Dendritic cell treated with granulocyte-macrophage colony-stimulating factor and Interleukin-4, amounts not matched to agents 40 ng/mL and 50 ng/mL, for 4 days (primary cell): ENCODE results near the gene MID2.
A peak's percentile ranks its signal among the peaks of the same experiment; 100 is the strongest.
"Not testable (repeated sequence)": the region's sequence is repeated elsewhere in the genome, so short reads cannot be mapped to it uniquely, and the experiment has no call there.

ENCODE experiments used
- H3K27ac Mint-ChIP-seq: one replicate; pipeline ENCODE4 v1.8.0; 2022; ENCODE audit warnings: mild to moderate bottlenecking, mixed read lengths
- H3K27me3 Mint-ChIP-seq: one replicate; pipeline ENCODE4 v1.8.0; 2022; ENCODE audit warnings: mild to moderate bottlenecking, mixed read lengths
- H3K36me3 Mint-ChIP-seq: one replicate; pipeline ENCODE4 v1.8.0; 2022; ENCODE audit warnings: low read depth, mixed read lengths
- H3K4me1 Mint-ChIP-seq: one replicate; pipeline ENCODE4 v1.8.0; 2022; ENCODE audit warnings: low read depth, mixed read lengths
- H3K4me3 Mint-ChIP-seq: one replicate; pipeline ENCODE4 v1.8.0; 2022; ENCODE audit warnings: mild to moderate bottlenecking, moderate library complexity, mixed read lengths
- H3K9me3 Mint-ChIP-seq: one replicate; pipeline ENCODE4 v1.8.0; 2022; ENCODE audit warnings: mixed read lengths
- intact Hi-C: fragments of 100-400 bp; cut with micrococcal nuclease; formaldehyde crosslinking; loops from one replicate; pipeline ENCODE4 v1.15.0; 2022

MID2 gene, protein sequence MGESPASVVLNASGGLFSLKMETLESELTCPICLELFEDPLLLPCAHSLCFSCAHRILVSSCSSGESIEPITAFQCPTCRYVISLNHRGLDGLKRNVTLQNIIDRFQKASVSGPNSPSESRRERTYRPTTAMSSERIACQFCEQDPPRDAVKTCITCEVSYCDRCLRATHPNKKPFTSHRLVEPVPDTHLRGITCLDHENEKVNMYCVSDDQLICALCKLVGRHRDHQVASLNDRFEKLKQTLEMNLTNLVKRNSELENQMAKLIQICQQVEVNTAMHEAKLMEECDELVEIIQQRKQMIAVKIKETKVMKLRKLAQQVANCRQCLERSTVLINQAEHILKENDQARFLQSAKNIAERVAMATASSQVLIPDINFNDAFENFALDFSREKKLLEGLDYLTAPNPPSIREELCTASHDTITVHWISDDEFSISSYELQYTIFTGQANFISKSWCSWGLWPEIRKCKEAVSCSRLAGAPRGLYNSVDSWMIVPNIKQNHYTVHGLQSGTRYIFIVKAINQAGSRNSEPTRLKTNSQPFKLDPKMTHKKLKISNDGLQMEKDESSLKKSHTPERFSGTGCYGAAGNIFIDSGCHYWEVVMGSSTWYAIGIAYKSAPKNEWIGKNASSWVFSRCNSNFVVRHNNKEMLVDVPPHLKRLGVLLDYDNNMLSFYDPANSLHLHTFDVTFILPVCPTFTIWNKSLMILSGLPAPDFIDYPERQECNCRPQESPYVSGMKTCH

DNA sequence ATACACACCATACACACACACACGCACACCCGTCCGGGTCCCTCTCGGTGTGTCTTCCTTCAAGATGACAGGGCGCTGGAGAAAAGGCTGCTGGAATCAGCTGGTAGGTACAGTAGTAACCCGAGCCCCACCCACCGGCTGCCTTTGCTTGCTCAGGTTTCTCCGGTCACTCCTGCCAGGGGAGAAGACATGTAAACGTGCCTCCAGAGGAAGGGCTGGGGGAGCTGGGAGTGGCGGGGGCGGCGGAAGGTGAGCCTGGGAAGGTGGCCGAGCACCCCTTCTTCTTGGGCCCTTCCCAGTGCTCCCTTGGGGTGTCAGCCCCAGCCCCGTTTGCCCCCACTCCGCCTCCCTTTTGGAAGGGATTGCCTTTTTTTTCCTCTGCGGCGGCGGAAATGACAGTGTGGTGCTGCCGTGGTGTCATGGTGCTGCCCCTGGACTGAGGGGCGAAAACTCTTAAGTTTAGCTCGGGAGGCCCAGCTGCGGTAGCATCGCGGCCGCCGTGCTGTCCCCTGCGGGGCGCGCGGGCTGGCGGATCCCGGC is at the start of gene MID2:
Gene MID2 (plus strand): TSS at position 169 of the 540 bp plus-strand sequence. CDS start 561 bp downstream, outside the sequence.
- H3K27me3 Mint-ChIP-seq = peaks cover 35% of the 10 kb centered on the region
- no peaks in the 10 kb centered on the region for H3K36me3 Mint-ChIP-seq
- H3K4me3 Mint-ChIP-seq = peak within 1 kb of the TSS; percentile 68
- H3K4me1 Mint-ChIP-seq = peaks cover 31% of the 10 kb centered on the region
- intact Hi-C loops = no loop called here
- H3K27ac Mint-ChIP-seq = peak within 1 kb of the TSS; percentile 51
- H3K9me3 Mint-ChIP-seq = no peaks in the 10 kb centered on the region

DNA sequence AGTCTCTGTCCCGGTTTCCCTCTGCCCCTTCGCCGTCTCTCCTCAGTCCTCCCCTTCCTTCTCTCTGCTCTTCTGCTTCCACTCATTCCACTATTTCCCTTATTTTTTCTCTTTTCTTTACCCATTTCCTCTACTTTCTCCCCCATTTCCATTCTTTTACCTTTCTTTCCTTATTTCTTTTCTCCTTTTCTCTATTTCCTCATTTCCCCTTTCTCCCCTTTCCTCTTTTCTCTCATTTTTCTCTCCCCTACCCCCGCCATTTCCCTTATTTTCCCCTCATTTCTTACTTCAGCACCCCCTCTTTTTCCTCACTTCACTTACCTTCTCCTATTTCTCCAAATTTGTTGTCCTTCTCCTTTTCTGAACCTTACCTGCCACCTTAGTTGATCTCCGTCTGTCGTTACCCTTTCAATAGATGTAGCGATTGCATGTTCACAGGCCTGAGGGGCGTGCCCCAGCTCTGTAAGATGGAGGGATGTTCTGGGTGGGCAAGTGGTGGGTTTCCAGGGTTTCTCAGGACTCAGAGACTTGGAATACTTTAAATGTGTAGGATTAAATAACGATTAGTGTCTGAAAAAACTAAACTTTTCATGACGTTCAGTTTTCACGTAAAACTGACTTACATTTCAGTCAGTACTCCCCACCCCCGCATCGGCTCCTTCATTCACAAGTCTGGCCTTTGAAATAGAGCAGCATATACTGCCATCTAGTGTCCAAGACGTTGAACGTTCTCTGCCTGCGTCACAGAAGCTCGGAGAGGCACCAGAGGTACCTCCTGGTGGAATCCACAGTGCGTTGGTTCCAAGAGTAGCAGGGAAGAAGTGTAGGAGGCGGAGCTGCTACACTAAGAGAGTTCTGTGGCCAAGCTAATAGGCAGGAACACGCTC is 48.8 kb upstream of the MID2 start:
- intact Hi-C loops = loop anchor here (1.0 to 10.0 kb wide), 3 partner anchors 118 to 752 kb away; no protein-coding TSS in a partner anchor
- H3K36me3 Mint-ChIP-seq = no peaks in the 10 kb centered on the region
- peaks cover 14% of the 10 kb centered on the region for H3K4me1 Mint-ChIP-seq
- H3K9me3 Mint-ChIP-seq = no peaks in the 10 kb centered on the region
- H3K27ac Mint-ChIP-seq = peak overlapping the region; percentile 20
- H3K4me3 Mint-ChIP-seq = peak overlapping the region; percentile 70
- H3K27me3 Mint-ChIP-seq = peaks cover 40% of the 10 kb centered on the region

DNA sequence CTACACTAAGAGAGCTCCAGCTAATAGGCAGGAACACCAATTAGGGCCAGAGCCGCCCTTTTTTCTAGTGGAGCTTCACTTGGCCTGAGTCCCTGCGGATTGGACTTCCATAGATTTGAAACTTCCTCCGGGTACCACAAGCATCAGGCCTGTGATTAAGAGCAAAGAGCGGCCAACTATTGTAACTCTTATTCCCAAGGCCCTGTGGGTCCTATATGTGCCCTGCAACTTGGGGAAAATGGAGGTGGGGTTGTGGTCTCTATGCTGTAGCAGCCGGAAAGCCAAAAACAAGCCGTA is 48.2 kb upstream of the MID2 start, which contains the start of gene NCBP2L:
Gene NCBP2L (plus strand): TSS at position 198 of the 297 bp plus-strand sequence. CDS start 16,488 bp downstream, outside the sequence.
- H3K4me1 Mint-ChIP-seq = peaks cover 14% of the 10 kb centered on the region
- peak within 1 kb of the TSS; percentile 20 for H3K27ac Mint-ChIP-seq
- H3K36me3 Mint-ChIP-seq = no peaks in the 10 kb centered on the region
- peak within 1 kb of the TSS; percentile 70 for H3K4me3 Mint-ChIP-seq
- no peaks in the 10 kb centered on the region for H3K9me3 Mint-ChIP-seq
- intact Hi-C loops = loop anchor here (1.0 to 10.0 kb wide), 3 partner anchors 118 to 753 kb away; no protein-coding TSS in a partner anchor
- H3K27me3 Mint-ChIP-seq = peaks cover 37% of the 10 kb centered on the region

DNA sequence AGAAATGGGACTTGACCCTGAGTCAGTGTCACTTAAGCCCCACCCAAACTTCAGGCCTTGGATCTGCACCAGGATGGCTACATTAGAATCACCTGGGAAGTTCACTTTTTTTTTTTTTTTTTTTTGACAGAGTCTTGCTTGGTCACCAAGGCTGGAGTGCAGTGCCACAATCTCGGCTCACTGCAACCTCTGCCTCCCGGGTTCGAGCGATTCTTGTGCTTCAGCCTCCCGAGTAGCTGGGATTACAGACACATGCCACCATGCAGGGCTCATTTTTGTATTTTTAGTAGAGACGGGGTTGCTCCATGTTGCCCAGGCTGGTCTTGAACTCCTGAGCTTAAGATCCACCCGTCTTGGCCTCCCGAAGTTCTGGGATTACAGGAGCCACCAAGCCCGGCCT is 45.1 kb upstream of the MID2 start:
- peaks cover 13% of the 10 kb centered on the region for H3K27me3 Mint-ChIP-seq
- no peaks in the 10 kb centered on the region for H3K9me3 Mint-ChIP-seq
- H3K4me1 Mint-ChIP-seq = peaks cover 14% of the 10 kb centered on the region
- no peak overlapping the region for H3K27ac Mint-ChIP-seq
- H3K4me3 Mint-ChIP-seq = no peak overlapping the region
- intact Hi-C loops = no loop called here
- no peaks in the 10 kb centered on the region for H3K36me3 Mint-ChIP-seq

DNA sequence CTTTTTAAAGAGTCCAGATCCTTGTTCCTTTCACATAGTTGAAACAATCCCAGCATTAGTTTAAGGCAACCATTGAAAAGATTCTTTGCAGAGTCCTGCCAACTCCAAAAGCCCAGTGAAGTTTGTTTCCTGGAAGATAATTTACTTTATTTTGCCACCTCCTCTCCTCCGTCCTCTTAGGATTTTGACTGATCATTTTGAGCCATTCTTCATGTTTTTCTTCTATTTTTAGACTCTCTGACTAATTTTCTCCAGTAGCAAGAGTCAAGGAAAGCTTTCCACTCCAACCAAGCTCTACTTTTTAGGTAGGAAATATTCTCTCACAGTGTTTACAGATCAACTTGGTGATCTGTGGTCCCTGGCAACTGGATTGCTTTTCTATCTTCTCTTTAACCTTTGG is 37.8 kb upstream of the MID2 start:
- H3K4me1 Mint-ChIP-seq = no peaks in the 10 kb centered on the region
- no peaks in the 10 kb centered on the region for H3K9me3 Mint-ChIP-seq
- peaks cover 5% of the 10 kb centered on the region for H3K27me3 Mint-ChIP-seq
- no peak overlapping the region for H3K27ac Mint-ChIP-seq
- H3K4me3 Mint-ChIP-seq = no peak overlapping the region
- no peaks in the 10 kb centered on the region for H3K36me3 Mint-ChIP-seq
- intact Hi-C loops = no loop called here

DNA sequence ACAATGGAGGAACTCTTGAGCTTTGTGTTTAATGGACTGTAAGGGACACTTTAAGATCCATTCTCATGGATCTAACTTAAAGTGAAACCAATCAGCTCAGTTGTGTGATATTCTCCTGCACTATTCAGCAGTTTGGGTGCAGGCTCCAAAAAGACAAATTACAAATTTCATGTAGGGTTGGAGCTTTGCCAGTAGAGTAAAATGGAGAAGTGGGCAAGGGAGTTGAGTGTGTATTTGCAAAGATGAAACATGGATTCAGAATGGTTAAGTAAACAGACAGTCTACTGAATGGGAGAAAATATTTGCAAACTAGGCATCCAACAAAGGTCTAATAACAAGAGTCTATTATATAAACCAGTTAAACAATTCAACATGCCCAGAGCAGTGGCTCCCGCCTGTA is 21.2 kb upstream of the MID2 start:
- no peak overlapping the region for H3K27ac Mint-ChIP-seq
- no peaks in the 10 kb centered on the region for H3K36me3 Mint-ChIP-seq
- H3K27me3 Mint-ChIP-seq = peaks cover 2% of the 10 kb centered on the region
- H3K4me1 Mint-ChIP-seq = peaks cover 8% of the 10 kb centered on the region
- H3K4me3 Mint-ChIP-seq = no peak overlapping the region
- H3K9me3 Mint-ChIP-seq = no peaks in the 10 kb centered on the region
- intact Hi-C loops = no loop called here

DNA sequence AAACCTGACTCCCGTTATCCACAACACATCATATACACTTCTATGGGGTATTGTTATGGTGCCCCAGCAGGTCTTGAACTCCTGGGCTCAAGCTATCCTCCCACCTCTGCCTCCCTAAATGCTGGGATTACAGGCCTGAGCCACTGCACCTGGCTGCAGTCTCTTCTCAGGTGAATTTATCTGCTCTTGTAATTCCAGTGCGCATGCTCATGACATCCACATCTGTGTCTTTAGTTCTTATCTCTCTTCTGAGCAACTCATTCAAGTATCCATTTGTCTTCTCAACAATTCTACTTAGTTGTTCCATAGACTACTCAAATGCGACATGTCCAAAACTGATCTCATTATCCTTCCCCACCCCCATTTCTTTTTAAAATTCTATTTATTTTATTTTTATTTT is 20.5 kb upstream of the MID2 start:
- Mint-ChIP-seq H3K9me3 (no peaks in the 10 kb centered on the region), H3K4me1 (peaks cover 8% of the 10 kb centered on the region), H3K27me3 (no peaks in the 10 kb centered on the region), H3K4me3 (no peak overlapping the region), H3K36me3 (no peaks in the 10 kb centered on the region), H3K27ac (no peak overlapping the region)
- intact Hi-C loops = no loop called here

DNA sequence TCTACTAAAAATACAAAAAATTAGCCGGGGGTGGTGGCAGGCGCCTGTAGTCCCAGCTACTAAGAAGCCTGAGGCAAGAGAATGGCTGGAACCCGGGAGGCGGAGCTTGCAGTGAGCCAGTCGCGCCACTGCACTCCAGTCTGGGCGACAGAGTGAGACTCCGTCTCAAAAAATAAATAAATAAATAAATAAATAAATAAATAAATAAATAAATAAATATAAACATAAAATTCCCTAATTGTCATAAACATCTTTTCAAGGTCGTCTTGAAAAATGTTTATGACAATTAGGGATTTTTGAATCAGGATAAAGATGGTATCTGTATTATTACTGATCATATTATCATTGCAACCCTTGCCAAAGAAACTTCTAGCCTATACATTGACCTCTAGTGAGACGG is 15.6 kb upstream of the MID2 start:
- H3K4me3 Mint-ChIP-seq, H3K4me1 Mint-ChIP-seq, intact Hi-C loops, H3K27ac Mint-ChIP-seq, H3K27me3 Mint-ChIP-seq, H3K9me3 Mint-ChIP-seq, H3K36me3 Mint-ChIP-seq: not testable (repeated sequence)

DNA sequence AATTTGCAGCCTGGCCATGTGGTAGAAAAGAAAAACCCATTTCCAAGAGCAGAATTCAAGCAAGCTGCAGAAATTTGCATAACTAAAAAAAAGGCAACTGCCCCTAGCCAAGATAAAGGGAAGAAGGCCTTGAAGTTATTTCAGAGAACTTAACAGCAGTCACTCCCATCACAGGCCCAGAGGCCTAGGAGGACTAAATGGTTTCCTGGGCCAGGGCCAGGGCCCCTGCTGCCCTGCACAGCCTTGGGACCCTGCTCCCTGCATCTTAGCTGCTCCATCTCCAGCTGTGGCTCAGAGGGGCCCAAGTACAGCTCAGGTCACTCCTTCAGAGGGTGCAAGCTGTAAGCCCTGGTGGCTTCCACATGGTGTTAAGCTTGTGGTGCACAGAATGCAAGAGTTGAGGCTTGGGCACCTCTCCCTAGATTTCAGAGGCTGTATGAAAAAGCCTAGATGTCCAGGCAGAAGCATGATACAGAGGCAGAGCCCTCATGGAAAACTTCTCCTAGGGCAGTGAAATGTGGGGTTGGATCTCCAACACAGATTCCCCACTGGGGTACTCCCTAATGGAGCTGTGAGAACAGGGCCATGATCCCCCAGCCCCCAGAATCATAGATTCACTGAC is 6.7 kb upstream of the MID2 start:
- intact Hi-C loops = no loop called here
- Mint-ChIP-seq H3K27me3 (no peaks in the 10 kb centered on the region), H3K4me1 (peaks cover 20% of the 10 kb centered on the region), H3K36me3 (no peaks in the 10 kb centered on the region), H3K9me3 (no peaks in the 10 kb centered on the region), H3K27ac (no peak overlapping the region), H3K4me3 (no peak overlapping the region)

DNA sequence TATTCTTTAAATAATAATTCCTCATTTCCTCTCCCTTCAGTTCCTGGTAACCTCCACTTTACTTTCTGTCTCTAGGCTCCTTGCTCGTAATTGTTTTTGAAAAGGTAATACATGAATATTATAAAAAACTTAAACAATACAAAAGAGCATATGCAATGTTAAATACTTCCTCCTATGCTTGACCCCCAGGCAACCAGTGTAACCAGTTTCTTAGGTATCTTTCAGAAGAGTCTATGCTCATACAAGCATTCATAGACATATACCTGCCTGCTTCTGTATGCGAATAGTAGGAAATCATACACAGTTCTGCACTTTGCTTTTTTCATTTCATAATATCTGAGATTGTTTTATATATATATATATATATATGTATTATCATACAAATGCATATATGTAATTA is 2.6 kb upstream of the MID2 start:
- peaks cover 41% of the 10 kb centered on the region for H3K4me1 Mint-ChIP-seq
- no peaks in the 10 kb centered on the region for H3K36me3 Mint-ChIP-seq
- no peak overlapping the region for H3K27ac Mint-ChIP-seq
- peaks cover 27% of the 10 kb centered on the region for H3K27me3 Mint-ChIP-seq
- H3K4me3 Mint-ChIP-seq = no peak overlapping the region
- H3K9me3 Mint-ChIP-seq = no peaks in the 10 kb centered on the region
- intact Hi-C loops = no loop called here

DNA sequence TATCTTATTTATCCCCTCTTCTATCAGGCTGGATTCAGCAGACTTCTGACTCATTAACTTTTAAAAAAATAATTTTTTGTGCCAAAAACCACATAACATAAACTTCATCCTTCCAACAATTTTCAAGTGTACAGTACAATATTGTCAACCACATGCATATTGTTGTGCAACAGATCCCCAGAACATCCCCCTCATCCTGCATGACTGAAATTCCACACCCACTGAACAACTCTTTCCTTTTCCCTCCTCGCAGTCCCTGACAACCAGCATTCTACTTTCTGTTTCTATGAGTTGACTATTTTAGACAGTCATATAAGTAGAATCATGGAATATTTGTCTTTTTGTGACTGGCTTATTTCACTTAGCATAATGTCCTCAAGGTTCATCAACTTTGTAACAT is 2.2 kb upstream of the MID2 start:
- Mint-ChIP-seq H3K4me1 (peaks cover 41% of the 10 kb centered on the region), H3K36me3 (no peaks in the 10 kb centered on the region), H3K27me3 (peaks cover 31% of the 10 kb centered on the region), H3K4me3 (no peak overlapping the region), H3K9me3 (no peaks in the 10 kb centered on the region), H3K27ac (no peak overlapping the region)
- intact Hi-C loops = no loop called here

DNA sequence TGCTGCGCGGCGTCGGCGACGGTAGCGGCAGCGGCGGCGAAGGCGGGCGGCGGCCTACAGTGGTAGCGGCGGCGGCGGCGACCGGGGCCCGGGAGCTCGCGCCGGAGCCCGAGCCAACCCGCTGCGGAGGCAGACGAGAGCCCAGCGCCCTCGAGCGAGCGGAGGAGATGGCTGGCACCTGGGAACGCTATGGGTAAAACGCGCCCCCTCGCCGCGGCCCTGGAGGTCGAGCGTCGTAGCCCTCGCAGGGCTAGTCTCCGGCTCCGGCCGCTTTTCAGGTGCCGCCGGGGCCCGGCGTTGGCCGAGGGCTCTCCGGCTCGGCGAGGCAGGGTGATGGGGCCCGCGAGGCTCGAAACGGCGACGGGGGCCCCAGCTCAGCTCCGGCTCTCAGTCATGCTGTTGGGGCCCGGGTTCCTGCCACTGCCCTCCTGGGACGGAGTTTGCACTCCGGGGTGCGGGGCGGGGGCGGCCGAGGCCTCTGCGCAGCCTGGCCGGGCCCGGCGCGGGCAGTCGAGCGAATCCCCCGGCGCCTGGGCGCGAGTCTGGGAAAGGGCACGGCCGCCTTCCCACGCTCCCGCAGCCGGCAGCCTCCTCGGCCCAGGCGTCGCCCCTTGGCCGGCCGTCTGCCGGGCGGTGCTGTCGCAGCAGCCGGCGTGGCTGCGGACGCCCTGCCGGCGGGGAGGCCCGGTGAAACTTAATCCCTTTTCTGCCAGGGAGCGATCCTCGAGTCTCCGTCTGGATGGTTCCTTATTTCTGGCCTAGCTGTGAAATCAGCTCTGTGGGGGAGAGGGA is 768 bp downstream of the MID2 start:
- Mint-ChIP-seq H3K9me3 (no peaks in the 10 kb centered on the region), H3K27me3 (peaks cover 35% of the 10 kb centered on the region), H3K36me3 (no peaks in the 10 kb centered on the region), H3K4me3 (peak overlapping the region; percentile 13), H3K4me1 (peaks cover 31% of the 10 kb centered on the region), H3K27ac (peak overlapping the region; percentile 51)
- intact Hi-C loops = no loop called here
